Head of caudate nucleus (tissue), 42 donors: ENCODE measurements around the gene SPRR3.

Experiments
- DNase-seq, 42 donors: peaks; one replicate each; pipeline versions ENCODE4 v3.0.0 to v3.0.0-alpha.2; 2020 to 2021; ENCODE audit warnings: mixed read lengths in 7 of 42
- intact Hi-C: fragments of 100-400 bp; cut with DNase I; formaldehyde crosslinking; loops from one replicate; pipeline ENCODE4 v1.15.0; 2022

The SPRR3 gene

DNA sequence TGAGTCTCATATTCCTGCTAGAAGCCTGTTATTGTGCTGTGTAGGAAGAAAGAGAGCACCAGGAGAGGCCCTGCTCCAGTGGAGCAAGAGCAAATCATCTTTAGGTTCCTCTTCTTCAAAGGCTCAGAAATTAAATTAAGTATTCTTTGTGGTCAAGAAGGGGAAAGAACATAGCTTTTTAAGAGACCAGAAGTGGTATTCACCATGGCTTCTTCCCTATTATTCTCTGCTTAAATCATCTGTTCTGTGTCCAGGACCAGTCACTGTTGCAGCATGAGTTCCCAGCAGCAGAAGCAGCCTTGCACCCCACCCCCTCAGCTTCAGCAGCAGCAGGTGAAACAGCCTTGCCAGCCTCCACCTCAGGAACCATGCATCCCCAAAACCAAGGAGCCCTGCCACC, 30.5 kb downstream of the SPRR3 start:
- DNase-seq = no peak

DNA sequence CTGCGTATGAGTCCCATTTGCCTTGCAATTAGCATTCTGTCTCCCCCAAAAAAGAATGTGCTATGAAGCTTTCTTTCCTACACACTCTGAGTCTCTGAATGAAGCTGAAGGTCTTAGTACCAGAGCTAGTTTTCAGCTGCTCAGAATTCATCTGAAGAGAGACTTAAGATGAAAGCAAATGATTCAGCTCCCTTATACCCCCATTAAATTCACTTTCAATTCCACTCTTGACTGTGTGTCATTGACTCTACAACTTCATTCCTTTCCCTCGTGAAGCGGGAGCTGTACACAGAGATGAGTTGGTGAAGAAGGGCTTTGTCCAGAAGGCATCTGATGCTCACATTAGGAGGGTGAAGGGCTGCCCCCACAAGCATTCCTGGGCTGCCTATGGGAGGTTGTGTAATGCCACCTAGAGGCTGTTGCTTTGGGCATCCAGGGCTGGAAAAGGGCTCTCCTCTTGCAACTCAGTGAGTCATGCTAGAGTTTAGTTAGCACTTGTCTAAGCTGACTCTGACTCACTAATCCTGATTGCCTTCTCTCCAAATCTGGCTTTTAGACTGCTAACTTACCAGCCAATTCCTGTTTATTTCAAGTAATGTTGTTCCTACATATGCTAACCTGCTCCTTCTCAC, 31.2 kb downstream of the SPRR3 start:
- intact Hi-C loops = no loop called here

More for the DNA sequence above, 30.5 kb downstream of the SPRR3 start:
- intact Hi-C loops = no loop called here

DNA sequence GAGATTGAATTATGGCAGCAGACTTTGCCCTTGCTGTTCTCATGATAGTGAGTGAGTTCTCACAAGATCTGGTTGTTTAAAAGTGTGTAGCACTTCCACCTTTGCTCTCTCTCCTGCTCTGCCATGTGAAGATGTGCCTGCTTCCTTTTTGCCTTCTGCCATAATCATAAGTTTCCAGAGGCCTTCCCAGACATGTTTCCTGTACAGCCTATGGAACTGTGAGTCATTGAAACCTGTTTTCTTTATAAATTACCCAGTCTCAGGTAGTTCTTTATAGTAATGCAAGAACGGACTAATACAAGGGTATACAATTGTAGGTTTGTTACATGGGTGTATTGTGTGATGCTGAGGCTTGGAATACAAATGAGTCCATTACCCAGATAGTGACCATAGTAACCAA, 33.7 kb downstream of the SPRR3 start:
- DNase-seq = no peak
- intact Hi-C loops = no loop called here

More for the DNA sequence above, 31.2 kb downstream of the SPRR3 start:
- peak in 33 of 42 donors; percentile 6 to 81 (median 32) for DNase-seq

DNA sequence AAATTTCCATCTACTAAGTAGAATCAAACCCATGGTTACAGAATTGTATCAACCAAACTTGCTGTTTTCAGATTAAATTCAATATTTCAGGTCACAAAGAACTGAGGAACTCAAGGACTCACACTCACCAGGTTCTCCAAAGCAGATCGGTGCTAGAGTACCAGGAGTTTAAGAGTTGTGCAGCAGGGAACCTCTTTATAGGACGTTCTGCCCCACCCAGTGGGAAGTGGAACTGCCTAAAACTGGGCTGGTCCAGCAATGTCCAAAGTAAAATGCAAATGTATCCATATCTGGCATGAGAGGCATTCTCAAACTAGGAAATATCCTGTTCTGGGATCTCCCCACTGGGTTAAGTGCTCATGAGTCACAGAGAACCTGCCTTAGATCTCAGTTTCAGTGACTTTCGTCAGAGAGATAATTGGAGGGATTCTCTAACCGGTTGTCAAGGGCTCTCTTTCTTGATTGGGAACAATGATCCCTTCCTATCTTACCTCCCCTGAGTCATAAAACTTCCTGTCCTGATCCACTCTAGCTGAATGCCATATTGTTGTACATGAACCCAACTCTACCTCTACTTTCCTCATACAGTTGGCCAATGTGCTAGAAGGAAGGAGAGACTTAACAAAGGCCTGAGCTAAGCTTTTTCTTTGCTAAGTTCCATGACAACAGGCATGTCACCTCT, 39.5 kb downstream of the SPRR3 start, which contains the start of gene SPRR2D:
Gene SPRR2D, minus strand, starts transcription at position 171 of the 682 bp plus-strand sequence. CDS start 774 bp downstream, outside the sequence.
- DNase-seq = no peak
- intact Hi-C loops = no loop called here

DNA sequence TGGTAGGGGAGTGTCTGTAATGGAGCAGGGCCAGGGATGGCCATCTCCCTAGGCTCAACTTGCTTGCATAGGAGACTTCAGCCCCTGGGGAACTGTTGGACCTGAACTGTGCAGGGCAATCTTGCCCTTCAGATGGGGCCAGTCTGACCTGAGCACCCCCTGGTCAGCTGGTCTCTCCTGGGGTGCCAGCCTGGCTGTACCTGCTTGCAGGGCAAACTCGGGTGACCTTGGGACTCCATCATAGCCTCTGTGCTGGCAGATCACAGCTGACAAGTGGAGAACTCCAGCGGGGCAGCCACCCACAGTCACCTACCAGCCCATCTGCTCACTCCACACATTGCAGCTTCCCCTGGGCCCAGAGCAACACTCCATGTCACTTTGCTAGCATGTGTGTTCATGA, 47.7 kb downstream of the SPRR3 start:
- intact Hi-C loops = no loop called here
- no peak for DNase-seq
